Measurements from ENCODE around the gene CADPS.
A peak's percentile ranks its signal among the peaks of the same experiment; 100 is the strongest.

The CADPS gene

DNA sequence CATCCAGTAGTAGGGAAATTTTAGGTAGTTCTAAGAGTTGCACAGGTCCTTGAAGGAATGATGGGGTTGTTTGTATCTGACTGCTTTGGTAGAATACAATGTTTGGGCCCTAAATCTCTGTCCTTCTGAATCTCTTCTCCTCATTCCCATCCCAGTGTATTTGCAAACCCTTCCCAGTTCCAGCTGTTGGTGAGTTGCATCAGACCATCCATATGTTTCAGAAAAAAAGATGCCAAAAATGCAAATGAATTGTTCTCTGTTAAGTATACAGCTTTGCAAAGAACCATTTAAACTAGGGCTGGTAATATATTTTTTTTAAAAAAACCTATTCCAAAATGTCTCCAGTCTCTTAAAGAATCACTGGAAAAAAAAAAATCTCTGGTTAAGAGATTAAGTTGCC is 251.0 kb downstream of the CADPS start:
- DNase-seq = no peak

DNA sequence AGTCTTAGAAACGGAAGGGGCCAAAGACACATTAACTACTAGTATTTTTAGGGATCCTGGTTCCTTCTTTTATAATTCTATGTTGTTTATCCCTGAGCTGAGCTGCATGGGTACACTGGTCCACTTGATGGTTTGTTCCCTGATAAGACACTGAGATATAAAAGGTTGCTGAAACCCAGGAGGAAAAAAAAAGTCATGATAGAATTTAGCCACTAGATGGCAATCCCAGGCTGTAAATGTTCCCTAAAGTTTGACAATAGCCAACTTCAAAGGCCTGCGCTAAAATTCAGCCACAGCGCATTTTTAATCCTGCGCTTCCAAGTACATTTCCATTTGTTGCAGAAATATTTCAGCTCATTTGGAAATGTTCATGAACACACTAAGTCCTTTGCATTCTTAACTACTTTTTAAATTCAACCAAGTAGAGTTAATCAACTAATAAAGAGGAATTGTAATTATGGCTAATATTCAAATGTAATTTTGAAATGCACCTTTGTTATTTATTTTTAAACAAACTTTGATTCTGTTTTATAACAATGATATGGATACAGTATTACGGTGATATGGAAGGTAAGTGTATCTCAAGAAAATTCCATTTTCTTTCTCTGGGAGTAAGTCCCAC is 252.6 kb downstream of the CADPS start:
- peak; percentile 53 for DNase-seq

DNA sequence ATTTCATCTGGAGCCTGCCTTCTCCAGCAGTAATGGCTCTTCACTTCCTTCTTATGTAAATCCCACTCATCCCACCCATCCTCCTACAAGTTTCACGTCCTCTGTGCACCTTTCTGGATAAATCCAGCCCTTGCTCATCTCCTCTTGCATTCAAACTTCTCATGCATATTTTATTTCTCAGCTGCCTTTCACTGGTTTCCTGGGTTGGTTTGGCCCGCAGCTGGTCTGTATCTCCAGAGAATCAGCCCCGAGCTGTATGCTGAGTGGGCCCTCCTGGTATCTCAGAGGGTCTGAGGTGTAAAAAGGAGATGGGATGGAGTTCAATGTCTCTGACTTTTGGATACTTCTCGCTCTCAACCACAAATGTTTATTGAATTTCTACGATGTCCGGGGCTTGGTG is 253.3 kb downstream of the CADPS start:
- no peak for DNase-seq

DNA sequence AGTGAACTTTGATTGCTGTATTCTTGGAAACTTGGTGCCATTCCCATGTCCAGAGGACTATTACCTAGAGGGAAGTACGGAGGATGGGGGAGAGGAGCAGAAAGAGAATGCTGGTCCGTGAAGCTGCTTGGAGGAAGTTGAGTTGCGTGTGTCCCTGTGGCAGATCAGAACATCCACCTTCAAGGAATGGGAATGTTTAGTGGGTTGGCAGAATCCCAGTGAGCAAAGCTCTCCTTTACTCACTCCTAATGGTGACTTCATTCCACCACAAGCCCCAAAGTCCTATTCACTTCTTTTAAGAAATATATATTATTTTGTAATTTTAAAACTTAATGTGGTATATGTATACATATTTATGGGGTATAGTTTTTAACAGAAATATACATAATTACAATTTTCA is 254.0 kb downstream of the CADPS start:
- no peak for DNase-seq

DNA sequence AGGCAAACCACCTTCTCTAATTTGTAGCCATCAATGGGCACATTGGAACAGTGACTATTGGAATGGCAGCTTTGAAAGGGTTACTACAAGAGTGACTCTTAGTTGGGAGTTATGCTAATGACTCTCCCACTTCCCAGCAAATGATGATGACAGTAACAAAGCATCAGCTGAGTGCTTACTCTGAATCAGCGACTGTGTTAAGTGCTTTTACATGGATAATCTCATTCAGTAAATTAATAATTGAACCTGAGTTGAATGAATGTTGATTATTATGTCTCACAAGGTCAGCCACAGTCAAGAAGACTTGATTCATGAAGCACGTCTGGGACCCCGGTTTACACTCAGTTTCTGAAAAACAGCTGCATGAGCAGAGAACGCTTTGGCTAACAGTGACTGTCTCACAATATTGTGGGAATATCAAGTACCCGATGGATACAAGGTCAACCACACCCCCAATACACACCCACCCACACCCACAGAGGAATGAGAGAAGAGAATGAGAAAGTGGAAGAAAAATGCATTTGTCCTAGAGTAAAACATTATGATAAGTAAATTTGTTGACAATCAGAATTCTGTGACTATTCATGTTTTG is 259.9 kb downstream of the CADPS start:
- no peak for DNase-seq

DNA sequence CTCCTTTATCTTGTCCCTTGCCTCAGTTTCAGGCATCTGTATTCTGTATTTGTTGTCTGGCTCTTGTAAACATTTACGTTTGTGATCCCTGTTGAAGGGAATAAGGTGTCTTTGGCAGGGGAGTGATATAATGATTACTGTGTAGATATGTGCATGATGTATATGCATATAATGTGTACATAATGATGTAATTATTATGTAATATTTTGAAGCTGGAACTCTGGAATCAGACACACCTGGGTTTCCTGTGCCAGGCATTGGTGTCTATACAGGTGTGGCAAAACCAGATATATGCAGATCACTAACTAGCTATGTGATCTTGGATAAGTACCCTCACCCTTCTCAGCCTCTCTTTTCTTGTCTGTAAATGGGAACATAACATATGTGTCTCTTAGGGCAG is 260.7 kb downstream of the CADPS start:
- no peak for DNase-seq

DNA sequence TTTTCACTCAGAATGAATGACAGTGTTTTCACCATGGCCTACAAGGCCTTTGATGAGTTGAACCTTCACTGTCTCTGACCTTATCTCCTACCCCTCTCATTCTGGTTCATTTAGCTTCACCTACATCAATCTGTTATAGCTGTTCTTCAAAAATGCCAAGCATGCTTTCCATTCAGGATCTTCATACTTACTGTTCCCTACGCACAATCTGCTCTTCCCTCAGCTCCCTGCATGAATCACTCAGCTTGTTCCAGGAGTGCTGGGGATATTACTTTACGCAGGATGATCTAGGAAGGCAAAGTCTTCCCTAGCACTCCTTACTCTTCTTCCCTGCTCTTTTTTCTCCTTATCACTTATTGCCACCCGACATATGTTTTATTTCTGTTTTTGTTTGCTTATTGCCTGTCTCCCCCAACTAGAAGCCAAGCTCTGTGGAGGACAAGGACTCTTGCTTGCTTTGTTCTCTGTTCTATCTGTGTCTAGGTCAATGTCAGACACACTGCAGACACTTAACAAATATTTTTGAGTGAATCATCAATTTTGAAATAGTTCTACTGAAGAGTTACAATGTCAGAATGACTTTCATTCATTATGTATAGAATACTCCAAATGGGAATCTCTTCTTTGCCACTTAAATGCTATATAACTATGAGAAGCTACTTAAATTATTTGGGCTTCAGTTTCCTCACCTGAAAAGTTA is 263.5 kb downstream of the CADPS start:
- no peak for DNase-seq

DNA sequence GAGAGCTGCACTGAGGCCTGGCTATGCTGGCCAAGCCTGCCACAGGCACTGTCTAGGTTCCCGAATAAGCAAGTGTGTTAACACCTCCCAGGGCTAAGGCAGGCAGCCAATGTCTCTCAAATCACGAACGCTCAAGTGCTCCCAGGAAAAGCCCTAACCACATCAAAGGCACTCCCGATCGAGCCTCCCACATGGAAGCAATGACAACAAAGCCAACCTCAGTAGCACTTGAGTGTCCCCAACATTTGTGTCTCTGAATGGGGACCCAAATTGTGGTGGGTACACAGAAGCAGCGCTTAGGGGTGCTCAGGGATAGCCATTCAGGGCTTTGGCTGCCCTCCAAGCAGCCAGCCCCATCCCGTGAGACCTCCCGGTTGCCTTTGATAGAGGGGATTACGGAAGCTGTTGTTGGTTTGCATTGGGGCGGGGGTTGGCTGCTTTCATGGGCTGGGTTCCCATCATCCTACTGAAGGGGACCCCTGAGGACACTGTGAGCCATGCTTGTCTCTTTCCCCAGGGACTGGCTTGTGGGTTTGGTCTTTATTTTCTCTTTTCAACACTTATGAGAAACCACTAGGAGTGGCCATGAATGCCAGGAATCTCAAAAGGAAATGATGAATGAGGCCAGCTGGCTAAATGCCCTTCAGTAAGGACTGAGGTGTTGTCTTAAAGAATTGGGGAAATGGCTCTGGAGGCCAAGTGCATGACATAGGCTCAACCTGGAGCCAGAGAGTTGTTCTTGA is 267.8 kb downstream of the CADPS start:
- DNase-seq = peak; percentile 11

DNA sequence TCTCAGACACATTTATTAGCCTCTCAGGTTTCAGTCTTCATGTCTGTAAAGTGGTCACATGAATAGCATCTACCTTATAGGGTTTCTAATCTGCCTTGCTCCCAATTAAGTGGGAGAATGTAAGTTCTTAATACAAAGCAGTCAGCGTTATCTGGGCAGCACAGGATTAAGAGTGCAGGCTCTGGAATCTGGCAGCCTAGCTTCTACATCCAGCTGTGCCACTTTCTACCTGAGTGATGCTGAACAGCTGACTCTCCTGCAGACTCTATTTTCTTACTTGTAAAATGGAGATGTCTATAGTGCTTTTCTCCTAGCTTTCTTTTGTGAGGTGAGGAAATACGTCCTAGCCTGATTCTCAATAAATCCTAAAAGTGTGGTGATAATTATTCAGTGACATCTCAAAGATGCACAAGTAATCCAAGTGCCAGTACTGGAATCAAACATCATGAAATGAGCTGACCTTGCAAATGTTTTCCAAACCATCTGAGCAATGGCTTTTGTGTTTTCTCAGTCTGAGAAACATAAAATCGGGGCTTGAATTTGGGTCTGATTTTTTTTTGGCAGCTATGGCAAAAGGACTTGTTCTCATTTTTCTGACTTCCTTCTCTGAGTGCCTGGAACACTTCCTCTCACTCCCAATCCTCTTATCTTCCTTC is 269.7 kb downstream of the CADPS start:
- DNase-seq = peak; percentile 11

DNA sequence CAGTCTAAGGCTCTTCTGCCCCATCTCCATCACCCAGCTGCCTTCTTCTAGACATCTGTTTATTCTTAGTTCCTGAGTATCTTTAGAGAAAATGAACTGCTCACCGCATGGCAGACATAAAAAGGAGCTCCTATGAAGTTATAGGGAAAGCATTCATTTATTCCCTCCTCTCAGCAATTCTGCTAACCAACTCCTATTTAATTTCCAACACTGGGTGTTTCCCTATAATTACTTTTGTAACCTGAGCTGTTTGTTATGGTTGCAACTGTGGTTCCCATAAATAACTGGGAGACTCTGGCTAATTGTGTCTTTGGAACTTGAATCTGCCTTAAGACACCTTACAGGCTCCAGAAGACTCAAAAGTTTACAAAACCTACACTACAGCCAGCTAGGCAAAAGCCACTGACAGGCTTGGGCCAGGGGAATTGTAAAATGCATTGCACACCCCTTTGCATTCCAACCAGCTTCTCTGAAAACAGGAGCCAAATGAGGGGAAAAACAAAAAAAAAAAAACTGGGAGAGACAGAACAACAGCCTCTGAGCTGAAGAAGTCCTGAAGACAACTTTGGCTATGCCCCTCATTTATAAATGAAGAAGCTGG is 270.4 kb downstream of the CADPS start:
- DNase-seq = peak; percentile 15

DNA sequence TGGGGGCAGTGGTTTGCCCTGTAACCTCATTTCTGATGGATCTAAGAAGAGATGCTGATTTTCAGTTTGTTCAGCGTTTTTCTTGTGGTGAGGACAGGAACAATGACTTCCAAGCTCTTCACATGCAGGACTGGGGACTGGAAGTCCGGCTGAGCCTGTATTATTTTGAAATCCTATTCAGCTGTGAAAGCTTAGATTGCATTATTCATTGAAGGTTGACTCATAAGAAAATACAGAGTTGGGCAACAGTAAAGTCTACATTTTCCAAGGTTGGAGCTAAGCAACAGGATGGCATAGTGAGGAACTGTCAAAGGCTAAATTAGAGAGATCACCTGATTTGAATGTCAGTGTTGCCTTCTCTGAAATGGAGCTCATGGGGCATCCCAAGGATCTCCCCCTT is 270.9 kb downstream of the CADPS start:
- DNase-seq = no peak

DNA sequence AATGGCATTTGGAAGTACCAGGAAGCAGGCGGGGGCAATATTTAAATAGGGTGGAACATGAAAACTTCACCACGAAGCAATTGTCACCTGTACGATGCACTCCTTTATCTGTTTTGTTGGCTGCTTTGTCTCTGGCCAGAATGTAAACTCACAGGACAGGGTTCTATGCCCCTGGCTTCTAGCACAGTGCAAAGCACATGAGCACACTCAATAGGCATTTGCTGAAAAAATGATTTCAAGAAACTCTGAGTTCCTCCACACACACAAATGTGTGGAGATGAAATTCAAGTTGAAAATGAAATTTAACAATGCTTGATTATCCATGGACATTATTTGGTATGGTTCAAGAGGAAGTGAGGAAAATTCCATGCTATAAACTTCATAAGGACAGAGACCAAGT is 272.2 kb downstream of the CADPS start:
- DNase-seq = no peak

DNA sequence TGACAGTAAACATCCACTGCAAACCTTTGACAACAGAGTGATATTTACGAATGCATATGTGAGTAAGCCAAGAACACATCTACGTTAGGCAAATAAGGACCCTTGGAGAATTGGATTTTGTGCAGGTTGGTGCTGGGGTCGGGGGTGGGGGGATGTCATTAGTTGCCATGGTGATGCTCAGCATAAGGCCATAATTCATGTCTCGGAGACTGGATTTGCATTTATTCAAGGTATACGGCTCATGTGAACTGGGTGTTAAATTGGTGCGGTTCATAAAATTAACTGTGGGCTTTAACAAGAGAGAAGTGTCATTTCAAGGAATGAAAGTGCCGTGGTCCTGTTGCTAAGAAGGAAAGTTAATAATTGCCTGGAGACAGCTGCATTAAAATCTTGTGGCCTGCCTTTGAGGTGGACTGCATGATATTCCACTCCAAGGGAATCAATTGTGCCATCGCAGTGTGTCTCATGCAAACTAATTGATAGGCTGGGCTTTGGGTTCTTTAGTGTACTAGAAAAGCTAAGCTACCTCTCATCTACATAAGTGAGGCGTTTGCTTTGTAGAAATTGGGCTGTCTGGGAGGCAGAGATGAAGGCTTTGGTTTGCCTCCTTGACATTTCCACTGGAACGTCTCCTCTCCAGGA is 273.0 kb downstream of the CADPS start:
- peak; percentile 68 for DNase-seq

DNA sequence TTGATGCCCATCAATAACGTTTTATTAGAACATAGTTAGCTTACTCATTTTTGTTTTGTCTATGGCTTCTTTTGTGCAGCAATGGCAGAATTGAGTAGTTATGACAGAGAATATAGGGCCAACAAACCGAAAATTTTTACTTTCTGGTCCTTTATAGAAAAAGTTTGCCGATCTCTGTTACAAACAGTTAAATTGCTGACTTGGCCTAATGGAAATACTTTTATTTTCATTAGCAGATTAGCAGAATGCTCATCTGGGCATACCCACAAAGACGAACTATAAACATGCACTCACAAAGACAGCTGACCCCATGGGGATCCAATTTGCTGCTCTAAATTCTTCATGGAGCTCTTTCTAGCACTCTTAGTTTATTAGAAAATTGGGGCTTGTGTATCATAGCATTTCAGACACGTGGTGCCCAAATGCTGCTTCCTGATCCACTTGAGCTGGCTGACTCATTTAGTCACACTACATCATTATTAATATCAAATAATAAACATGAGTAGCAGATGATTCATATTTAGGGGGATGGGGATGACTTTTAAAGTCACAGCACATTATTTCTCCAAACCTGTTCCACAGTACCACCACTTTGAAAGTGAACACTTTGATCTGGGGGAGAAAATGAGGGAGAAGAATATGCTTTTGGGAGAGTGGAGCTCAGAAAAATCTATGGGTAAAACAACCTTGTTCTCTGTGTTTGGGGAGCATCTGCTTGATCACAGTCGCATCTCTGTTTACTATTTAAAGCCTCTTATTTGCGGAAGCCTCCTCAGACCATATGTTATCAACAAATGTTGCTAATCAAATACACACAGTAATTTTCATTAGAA is 273.8 kb downstream of the CADPS start:
- DNase-seq = peak; percentile 73

DNA sequence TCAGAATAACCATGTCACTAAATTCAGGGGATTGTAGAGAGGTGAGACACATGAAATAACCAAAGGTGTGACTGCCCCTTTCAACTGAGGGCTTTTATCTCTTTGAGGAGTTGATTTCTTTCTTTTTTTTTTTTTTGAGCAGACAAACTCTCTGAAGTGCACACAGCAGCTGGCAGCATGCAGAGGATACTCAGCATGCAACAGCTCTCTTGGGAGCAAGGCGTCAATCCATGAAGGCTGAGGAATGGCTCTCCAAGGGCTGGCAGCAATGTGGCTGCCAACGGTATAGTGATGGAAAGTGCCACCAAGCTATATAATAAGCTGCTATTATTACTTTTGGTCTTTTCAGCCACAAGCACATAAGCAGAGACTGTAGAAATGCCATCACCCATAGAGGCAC is 275.2 kb downstream of the CADPS start:
- DNase-seq = peak; percentile 79

DNA sequence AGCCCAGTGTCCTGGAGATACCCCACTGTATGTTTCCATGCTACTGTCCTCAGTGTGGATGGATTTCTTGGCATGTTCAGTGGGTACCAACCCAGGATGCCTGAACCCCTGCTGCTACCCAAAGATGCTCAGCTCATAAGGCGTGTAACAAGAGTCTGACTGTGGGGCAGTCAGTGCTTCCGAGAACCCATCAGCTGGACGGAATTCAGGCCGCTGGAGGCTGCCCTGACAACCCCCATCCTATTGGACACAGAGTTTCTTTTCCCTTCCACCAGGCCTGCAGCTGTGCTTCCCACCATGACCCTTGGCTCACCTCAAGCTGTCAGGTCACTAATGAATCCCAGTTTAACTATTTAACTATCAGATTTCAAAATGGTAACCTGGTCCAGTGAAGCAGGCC is 277.7 kb downstream of the CADPS start:
- DNase-seq = no peak

DNA sequence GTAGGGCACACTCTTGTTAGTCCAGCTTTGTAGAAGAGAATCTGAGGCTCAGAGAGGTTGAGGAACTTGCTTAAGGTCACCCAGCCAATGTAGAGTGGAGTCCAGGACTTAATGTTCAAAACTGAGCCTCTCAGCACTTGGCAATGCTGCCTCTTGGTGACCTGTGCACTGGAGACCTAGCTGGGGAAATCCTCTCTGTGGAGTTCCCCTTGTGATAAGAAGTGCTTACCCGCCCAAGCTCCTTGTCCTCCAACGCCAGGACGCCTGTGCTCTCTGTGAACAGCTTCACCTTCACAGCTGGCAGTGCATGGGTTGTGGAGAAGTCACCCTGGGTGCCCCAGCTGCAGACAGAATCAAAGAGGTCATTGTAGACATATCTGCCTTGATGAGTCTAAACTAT is 282.8 kb downstream of the CADPS start:
- no peak for DNase-seq

DNA sequence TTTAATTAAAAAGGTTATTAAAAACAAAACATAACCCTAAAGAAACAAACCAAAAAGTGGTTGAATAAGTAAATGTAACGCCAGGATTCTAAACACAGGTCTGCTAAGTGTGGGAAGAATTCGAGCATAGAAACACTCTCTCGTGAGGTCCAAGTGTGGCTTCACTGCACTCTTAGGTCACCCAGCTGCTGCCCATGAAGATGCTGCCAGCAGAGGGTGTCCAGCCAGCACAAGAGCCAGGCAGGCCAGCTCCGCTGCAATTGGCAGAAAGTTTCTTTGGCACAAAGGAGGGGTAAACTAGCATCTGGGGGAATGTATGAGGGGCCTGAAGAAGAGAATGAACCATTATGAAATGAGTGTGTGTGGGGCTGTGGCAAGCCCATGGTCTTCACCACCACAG is 286.1 kb downstream of the CADPS start:
- no peak for DNase-seq

DNA sequence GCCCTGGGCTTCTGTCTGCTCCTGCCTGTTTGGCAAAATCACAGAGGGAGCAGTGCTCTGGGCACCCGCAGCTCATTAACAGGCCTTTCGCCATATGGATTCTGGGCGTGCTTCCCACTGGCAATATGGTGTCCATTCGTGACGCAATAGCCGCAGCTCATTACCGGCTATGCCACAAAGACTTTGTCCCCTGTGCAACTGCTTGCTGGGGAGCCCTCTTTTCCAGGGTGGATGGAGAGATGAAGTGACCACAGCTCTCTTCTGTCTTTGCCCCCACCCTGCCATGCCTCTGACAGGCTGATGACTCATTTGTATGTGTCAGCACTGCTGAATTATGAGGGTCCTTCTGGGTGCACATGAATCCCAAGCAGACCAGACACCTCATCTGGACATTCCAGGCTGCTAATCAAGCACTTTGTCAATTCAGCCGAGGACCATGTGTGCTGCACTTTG is 287.6 kb downstream of the CADPS start:
- DNase-seq = peak; percentile 25

DNA sequence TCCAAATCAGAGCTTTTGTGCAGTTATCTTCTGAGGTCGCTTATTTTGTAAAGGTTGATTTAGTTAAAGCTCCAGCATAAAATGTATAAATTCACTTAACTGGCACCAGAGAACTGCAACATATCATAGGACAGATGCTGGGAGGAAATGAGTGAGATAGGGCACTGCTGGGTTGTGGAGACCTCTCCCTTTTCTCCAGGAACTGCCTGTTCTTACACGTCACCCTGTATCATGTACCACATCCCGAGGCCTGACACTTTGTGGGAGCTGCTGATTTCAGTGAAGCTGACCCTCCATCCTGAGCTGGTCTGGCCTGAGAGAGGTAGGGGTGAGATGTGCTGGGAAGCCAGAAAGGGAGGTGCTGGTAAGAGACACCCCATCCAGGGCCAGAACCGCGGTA is 288.0 kb downstream of the CADPS start:
- DNase-seq = no peak

DNA sequence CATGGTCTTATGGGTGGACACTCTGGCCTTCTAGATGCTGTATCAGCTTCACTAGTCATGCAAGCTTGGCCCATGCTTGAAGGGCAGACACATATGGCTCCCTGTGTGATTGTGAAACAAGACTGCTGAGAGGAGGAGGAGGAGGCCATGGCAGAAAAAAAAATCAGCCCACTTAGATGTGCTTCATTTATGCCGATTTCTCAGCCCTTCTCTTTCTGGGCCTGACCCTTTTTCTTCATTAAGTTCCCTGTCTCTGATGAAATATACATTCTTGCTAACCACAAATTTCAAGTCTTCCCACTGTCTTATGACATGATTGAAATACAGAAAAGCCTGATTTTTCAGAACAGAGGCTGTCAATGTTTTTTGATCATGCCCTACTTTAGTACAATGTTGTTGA is 288.9 kb downstream of the CADPS start:
- no peak for DNase-seq

Measured in NCI-H2171 treated with DMSO at 0.1 percent for 48 hours (cell line).